LNCAP (cell line): Measurements from ENCODE around the gene EBF3.

ENCODE experiments used
- TF ChIP-seq, protein P1 (sequence below): fragments of 450-650 bp; IDR thresholded peaks from 2 replicates; pipeline ENCODE4 v1.5.1; 2017; ENCODE audit warnings: mild to moderate bottlenecking

The EBF3 gene

GRCh38 chr10:129965959-129966358 is 1.9 kb upstream of the EBF3 start:
- TF ChIP-seq, protein P1, sequence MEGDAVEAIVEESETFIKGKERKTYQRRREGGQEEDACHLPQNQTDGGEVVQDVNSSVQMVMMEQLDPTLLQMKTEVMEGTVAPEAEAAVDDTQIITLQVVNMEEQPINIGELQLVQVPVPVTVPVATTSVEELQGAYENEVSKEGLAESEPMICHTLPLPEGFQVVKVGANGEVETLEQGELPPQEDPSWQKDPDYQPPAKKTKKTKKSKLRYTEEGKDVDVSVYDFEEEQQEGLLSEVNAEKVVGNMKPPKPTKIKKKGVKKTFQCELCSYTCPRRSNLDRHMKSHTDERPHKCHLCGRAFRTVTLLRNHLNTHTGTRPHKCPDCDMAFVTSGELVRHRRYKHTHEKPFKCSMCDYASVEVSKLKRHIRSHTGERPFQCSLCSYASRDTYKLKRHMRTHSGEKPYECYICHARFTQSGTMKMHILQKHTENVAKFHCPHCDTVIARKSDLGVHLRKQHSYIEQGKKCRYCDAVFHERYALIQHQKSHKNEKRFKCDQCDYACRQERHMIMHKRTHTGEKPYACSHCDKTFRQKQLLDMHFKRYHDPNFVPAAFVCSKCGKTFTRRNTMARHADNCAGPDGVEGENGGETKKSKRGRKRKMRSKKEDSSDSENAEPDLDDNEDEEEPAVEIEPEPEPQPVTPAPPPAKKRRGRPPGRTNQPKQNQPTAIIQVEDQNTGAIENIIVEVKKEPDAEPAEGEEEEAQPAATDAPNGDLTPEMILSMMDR: no peak

- TF ChIP-seq, protein P1: no peak
Observed at GRCh38 chr10:129965425-129965808, 1.3 kb upstream of the EBF3 start.

- TF ChIP-seq, protein P1: no peak
Observed at GRCh38 chr10:129964611-129965424, 744 bp upstream of the EBF3 start.

DNA sequence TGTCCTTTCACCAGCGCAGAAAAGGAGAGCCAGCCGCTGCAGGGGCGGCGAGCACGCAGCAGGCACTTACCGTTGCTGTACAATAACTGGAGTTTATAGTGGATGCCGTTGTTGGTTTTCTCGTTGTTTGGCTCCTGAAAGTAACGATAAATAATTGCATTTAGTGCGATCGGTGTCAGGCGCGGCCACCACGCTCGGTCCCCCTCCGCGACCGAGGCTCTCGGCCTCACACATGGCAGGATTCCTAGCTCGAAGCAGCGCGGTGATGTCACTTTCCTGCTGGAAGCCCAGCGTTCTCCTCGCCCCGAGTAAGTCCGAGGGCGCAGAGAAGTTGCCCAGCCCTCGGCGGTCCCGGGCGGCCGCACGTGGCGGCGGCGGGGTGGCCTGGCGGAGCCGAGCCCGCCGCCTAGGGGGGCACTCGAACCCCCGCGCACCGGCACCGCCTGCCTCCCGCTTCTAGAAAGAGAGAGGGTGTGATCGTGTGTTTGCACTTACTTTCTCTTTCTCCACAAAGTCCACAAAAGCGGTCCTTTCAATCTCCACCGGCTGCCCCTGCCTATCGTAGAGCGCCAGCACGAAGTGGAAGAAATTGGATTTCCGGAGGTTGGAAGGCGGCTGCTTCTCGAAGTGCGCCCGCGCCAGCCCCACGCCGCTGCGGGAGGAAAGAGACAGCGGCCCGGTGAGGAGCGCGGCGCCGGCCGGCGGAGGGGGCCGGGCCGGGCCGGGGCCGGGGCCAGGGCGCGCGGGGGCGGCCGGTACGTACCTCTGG is 1.0 kb downstream of the EBF3 start:
- TF ChIP-seq, protein P1: no peak

- TF ChIP-seq, protein P1: no peak
Observed at GRCh38 chr10:129962031-129962871, 1.8 kb downstream of the EBF3 start.

- TF ChIP-seq, protein P1: no peak
Observed at GRCh38 chr10:129961157-129961701, 2.8 kb downstream of the EBF3 start.
